Smooth muscle cell (in vitro differentiated cells): ENCODE results near the gene FAM107B. TPM values are rescaled to one million over a fixed set of nuclear protein-coding genes. Genes with fewer than 3 reads are reported as not detected.
"Not testable (repeated sequence)": the region's sequence is repeated elsewhere in the genome, so short reads cannot be mapped to it uniquely, and the experiment has no call there.

Source experiments
- DNase-seq: peaks from one replicate; lab custom pipeline; 2025; ENCODE audit not compliant: unreplicated experiment; lab: John Stamatoyannopoulos, UW
- H2AFZ ChIP-seq: fragments of 200-600 bp; sonication (generic); 2 replicates; pipeline ENCODE4 v1.6.0; 2016; ENCODE audit warnings: antibody characterized with exemption, low read depth, mild to moderate bottlenecking
- H3F3A ChIP-seq: fragments of 200-600 bp; sonication (generic); 2 replicates; pipeline ENCODE4 v1.6.0; 2017; ENCODE audit warnings: antibody characterized with exemption, low read depth
- H3K27ac ChIP-seq: fragments of 200-600 bp; sonication (generic); 2 replicates; pipeline ENCODE4 v1.5.1; 2016; ENCODE audit warnings: low read depth, mild to moderate bottlenecking
- H3K27me3 ChIP-seq: fragments of 200-600 bp; sonication (generic); 2 replicates; pipeline ENCODE4 v1.6.1; 2016; ENCODE audit warnings: low read depth, mild to moderate bottlenecking
- H3K36me3 ChIP-seq: fragments of 200-600 bp; sonication (generic); 2 replicates; pipeline ENCODE4 v1.5.1; 2016; ENCODE audit warnings: low read depth
- H3K4me1 ChIP-seq: fragments of 200-600 bp; sonication (generic); 2 replicates; pipeline ENCODE4 v1.5.1; 2016; ENCODE audit warnings: low read depth
- H3K4me2 ChIP-seq: fragments of 200-600 bp; sonication (generic); 2 replicates; pipeline ENCODE4 v1.6.0; 2016; ENCODE audit warnings: mild to moderate bottlenecking
- H3K4me3 ChIP-seq: fragments of 200-600 bp; sonication (generic); 2 replicates; pipeline ENCODE4 v1.5.1; 2016; ENCODE audit warnings: mild to moderate bottlenecking
- H3K79me2 ChIP-seq: fragments of 200-600 bp; sonication (generic); 2 replicates; pipeline ENCODE4 v1.6.0; 2016; ENCODE audit warnings: low read depth, mild to moderate bottlenecking
- H3K9ac ChIP-seq: fragments of 200-600 bp; sonication (generic); 2 replicates; pipeline ENCODE4 v1.6.0; 2016; ENCODE audit warnings: low read depth
- H3K9me3 ChIP-seq: fragments of 200-600 bp; sonication (generic); replicated peaks from 2 replicates; pipeline ENCODE4 v1.5.1; 2016; ENCODE audit warnings: low read depth
- H4K20me1 ChIP-seq: fragments of 200-600 bp; sonication (generic); 2 replicates; pipeline ENCODE4 v1.6.0; 2016; ENCODE audit warnings: low read depth
- WGBS: methylation state at CpG from one replicate; pipeline ENCODE4 v1.1.7; 2016; ENCODE audit warnings: low lambda C conversion rate; 5-methylcytosine and 5-hydroxymethylcytosine counted together
- polyA plus RNA-seq: library from polyadenylated mRNA; unstranded; fragments of >200 nt; fragmentation: Nextera tagmentation; extraction: Ambion mirVana; gene quantifications from 2 replicates; pipeline ENCODE4 v1.2.1, GENCODE V29; 2016
- total RNA-seq: library from RNA; depleted of rRNA; stranded (reverse); fragments of >200 nt; gene quantifications from 2 replicates; pipeline ENCODE4 v1.2.3, GENCODE V29; 2014
- TF ChIP-seq, protein P1 (sequence below): fragments of 200-600 bp; sonication (generic); IDR thresholded peaks from 2 replicates; pipeline ENCODE4 v1.5.1; 2017; ENCODE audit warnings: borderline replicate concordance, mild to moderate bottlenecking, antibody characterized with exemption; ENCODE audit not compliant: insufficient read depth, poor library complexity, severe bottlenecking

The FAM107B gene
- total and polyA plus RNA-seq, 2 experiments from 2014 or later: 8.7 to 9.0 TPM

DNA sequence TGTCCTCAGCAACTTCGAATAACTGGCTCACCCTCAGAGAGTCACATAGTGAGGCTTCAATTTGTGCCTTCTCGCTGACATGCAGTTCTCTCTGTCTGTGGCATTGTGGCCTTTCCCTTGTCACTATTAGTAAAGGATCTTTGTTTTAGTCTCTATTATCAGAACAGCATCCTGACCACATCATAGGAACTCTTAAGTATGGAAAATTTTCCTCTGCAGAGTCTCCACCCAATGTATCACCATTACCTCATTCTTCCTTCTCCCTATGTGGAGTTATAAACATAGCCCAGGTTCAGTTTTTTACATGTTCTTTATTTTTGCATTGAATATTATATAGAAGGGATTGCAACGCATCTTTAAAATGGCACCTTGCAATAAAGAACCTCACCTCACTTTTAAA, 112.9 kb downstream of the FAM107B start:
- no peaks in the 10 kb centered on the region for H3K79me2 ChIP-seq
- no peaks in the 10 kb centered on the region for H4K20me1 ChIP-seq
- no peak overlapping the region for H3K4me2 ChIP-seq
- no peaks in the 10 kb centered on the region for H3K27me3 ChIP-seq
- no peaks in the 10 kb centered on the region for H3K36me3 ChIP-seq
- no peaks in the 10 kb centered on the region for H3K9me3 ChIP-seq
- no peak overlapping the region for H2AFZ ChIP-seq
- no peak overlapping the region for H3K4me3 ChIP-seq
- peaks cover 9% of the 10 kb centered on the region for H3F3A ChIP-seq
- no peak overlapping the region for H3K27ac ChIP-seq
- 88% methylated on average over 3 of the region's 3 CpGs for WGBS
- no peaks in the 10 kb centered on the region for H3K4me1 ChIP-seq
- no peak overlapping the region for H3K9ac ChIP-seq
- TF ChIP-seq, protein P1, sequence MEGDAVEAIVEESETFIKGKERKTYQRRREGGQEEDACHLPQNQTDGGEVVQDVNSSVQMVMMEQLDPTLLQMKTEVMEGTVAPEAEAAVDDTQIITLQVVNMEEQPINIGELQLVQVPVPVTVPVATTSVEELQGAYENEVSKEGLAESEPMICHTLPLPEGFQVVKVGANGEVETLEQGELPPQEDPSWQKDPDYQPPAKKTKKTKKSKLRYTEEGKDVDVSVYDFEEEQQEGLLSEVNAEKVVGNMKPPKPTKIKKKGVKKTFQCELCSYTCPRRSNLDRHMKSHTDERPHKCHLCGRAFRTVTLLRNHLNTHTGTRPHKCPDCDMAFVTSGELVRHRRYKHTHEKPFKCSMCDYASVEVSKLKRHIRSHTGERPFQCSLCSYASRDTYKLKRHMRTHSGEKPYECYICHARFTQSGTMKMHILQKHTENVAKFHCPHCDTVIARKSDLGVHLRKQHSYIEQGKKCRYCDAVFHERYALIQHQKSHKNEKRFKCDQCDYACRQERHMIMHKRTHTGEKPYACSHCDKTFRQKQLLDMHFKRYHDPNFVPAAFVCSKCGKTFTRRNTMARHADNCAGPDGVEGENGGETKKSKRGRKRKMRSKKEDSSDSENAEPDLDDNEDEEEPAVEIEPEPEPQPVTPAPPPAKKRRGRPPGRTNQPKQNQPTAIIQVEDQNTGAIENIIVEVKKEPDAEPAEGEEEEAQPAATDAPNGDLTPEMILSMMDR: no peak
- no peak for DNase-seq

DNA sequence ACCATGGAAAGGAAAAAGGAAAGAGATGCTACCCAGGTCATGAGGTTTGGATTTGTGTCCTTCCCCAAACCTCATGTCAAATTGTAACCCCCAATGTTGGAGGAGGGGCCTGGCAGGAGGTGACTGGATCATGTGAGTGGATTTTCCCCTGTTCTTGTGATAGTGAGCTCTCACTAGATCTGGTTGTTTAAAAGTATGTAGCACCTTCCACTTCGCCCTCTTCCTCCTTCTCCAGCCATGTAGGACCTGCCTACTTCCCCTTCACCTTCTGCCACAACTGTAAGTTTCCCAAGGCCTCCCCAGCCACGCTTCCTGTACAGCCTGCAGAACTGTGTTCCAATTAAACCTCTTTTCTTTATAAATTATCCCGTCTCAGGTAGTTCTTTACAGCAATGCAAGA, 113.9 kb downstream of the FAM107B start:
- no peaks in the 10 kb centered on the region for H3K36me3 ChIP-seq
- H4K20me1 ChIP-seq: no peaks in the 10 kb centered on the region
- no peaks in the 10 kb centered on the region for H3K27me3 ChIP-seq
- DNase-seq: no peak
- no peak overlapping the region for H3K27ac ChIP-seq
- H3K9ac ChIP-seq: no peak overlapping the region
- H3K9me3 ChIP-seq: no peaks in the 10 kb centered on the region
- no peak overlapping the region for H2AFZ ChIP-seq
- H3F3A ChIP-seq: peaks cover 9% of the 10 kb centered on the region
- H3K79me2 ChIP-seq: no peaks in the 10 kb centered on the region
- TF ChIP-seq, protein P1: no peak
- no peak overlapping the region for H3K4me2 ChIP-seq
- H3K4me3 ChIP-seq: no peak overlapping the region
- no peaks in the 10 kb centered on the region for H3K4me1 ChIP-seq
- WGBS: 92% methylated on average over 3 of the region's 3 CpGs

DNA sequence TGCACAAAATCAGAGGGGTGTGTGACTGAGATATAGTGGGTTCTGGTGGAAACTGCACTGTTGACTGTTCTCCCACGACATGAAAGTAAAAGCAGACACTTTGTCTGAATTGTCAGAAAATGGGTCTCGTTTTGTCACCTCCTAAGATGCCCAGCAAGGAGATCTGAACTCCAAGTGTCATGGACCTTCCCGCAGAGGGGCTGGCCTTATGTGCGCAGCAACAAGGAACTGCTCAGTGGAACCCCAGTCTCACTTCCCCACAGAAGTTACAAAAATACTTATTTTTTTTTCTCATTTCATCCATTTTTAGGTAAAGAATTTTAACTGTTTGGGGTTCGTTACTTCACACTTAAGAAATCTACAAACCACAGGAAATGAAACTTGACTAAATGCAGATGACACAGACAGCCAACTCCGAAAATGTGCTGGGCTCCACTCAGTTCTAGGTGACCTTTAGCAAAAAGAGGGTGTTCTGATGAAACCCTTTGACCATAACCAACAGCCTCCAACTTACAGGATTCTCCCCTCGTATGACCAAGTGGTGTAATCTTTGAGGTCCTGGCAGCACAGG, 115.0 kb downstream of the FAM107B start:
- H3K9ac ChIP-seq: no peak overlapping the region
- no peaks in the 10 kb centered on the region for H3K36me3 ChIP-seq
- H3K4me3 ChIP-seq: no peak overlapping the region
- H3K79me2 ChIP-seq: no peaks in the 10 kb centered on the region
- DNase-seq: no peak
- H3K4me2 ChIP-seq: no peak overlapping the region
- H3K27ac ChIP-seq: no peak overlapping the region
- no peaks in the 10 kb centered on the region for H4K20me1 ChIP-seq
- no peaks in the 10 kb centered on the region for H3K9me3 ChIP-seq
- no peaks in the 10 kb centered on the region for H3K27me3 ChIP-seq
- 76% methylated on average over 7 of the region's 7 CpGs for WGBS
- H2AFZ ChIP-seq: no peak overlapping the region
- TF ChIP-seq, protein P1: no peak
- peaks cover 2% of the 10 kb centered on the region for H3K4me1 ChIP-seq
- peaks cover 9% of the 10 kb centered on the region for H3F3A ChIP-seq

DNA sequence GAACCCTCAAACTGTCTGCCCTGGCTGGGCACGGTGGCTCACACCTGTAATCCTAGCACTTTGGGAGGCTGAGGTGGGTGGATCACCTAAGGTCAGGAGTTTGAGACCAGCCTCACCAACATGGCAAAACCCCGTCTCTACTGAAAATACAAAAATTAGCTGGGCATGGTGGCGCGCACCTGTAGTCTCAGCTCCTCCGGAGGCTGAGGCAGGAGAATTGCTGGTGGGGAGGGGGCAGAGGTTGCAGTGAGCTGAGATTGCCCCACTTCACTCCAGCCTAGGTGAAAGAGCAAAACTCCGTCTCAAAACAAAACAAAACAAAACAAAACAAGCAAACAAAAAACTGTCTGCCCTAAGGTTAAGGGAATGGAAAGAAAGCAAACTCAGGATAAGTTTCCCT, 115.6 kb downstream of the FAM107B start:
- H3K9me3 ChIP-seq, H3K4me1 ChIP-seq, H3K79me2 ChIP-seq, H3F3A ChIP-seq, H3K36me3 ChIP-seq, H3K27me3 ChIP-seq, H3K27ac ChIP-seq, H2AFZ ChIP-seq, H4K20me1 ChIP-seq, DNase-seq, H3K4me2 ChIP-seq, H3K4me3 ChIP-seq, H3K9ac ChIP-seq: not testable (repeated sequence)
- WGBS: 96% methylated on average over 6 of the region's 6 CpGs
